ENCODE measurements around the gene CCSER1.
"Not testable (repeated sequence)": the region's sequence is repeated elsewhere in the genome, so short reads cannot be mapped to it uniquely, and the experiment has no call there.

The CCSER1 gene

DNA sequence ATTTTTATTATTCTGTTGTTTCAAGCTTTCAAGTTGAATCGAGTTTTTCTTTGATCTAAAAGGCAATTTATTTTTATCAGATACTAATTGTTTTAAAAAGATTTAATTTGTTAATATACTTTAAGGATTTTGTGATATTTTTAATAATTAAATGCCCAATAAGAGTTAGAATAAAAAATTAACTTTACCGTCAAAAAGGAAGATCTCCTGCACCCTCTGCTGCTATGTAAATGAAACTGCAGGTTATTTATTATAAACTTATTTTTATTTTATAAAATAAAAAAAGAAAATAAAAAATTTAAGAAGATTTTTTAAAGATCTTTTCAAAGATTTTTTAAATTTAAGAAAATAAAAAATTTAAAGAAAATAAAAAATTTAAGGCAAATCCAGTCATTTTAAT, 166.1 kb downstream of the CCSER1 start:
- Histone ChIP-seq H3K4me1 (ENCODE audit: insufficient read depth, low read length, poor library complexity, severe bottlenecking) (no peaks in the 10 kb centered on the region), H3K9me3 (ENCODE audit: insufficient read depth, low read depth, low read length) (no peaks in the 10 kb centered on the region), H3K79me2 (ENCODE audit: insufficient read depth, low read length) (no peaks in the 10 kb centered on the region), H3K36me3 (ENCODE audit: insufficient read depth, low read length) (no peaks in the 10 kb centered on the region), H3K27me3 (ENCODE audit: insufficient read depth, low read length, poor library complexity, severe bottlenecking) (no peaks in the 10 kb centered on the region), H3F3A (ENCODE audit: low read depth) (no peaks in the 10 kb centered on the region), H2AFZ (ENCODE audit: low read length) (no peak overlapping the region), H3K9ac (ENCODE audit: low read depth, low read length, poor library complexity, severe bottlenecking) (no peak overlapping the region), H4K20me1 (ENCODE audit: insufficient read depth, low read length, poor library complexity, severe bottlenecking) (no peaks in the 10 kb centered on the region), H3K9me2 (replicated peaks; ENCODE audit: low read depth, low read length) (no peaks in the 10 kb centered on the region), H3K4me3 (ENCODE audit: low read length, poor library complexity, severe bottlenecking) (no peak overlapping the region), H3K4me2 (ENCODE audit: low read depth, low read length, poor library complexity, severe bottlenecking) (no peak overlapping the region)
- no peak for TF ChIP-seq EZH2phosphoT487 (IDR thresholded peaks at IDR 0.05; ENCODE audit: borderline replicate concordance)
- TF ChIP-seq, protein P1, sequence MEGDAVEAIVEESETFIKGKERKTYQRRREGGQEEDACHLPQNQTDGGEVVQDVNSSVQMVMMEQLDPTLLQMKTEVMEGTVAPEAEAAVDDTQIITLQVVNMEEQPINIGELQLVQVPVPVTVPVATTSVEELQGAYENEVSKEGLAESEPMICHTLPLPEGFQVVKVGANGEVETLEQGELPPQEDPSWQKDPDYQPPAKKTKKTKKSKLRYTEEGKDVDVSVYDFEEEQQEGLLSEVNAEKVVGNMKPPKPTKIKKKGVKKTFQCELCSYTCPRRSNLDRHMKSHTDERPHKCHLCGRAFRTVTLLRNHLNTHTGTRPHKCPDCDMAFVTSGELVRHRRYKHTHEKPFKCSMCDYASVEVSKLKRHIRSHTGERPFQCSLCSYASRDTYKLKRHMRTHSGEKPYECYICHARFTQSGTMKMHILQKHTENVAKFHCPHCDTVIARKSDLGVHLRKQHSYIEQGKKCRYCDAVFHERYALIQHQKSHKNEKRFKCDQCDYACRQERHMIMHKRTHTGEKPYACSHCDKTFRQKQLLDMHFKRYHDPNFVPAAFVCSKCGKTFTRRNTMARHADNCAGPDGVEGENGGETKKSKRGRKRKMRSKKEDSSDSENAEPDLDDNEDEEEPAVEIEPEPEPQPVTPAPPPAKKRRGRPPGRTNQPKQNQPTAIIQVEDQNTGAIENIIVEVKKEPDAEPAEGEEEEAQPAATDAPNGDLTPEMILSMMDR (conservative IDR thresholded peaks at IDR 0.05; ENCODE audit: low read length) = peak; percentile 45

- Histone ChIP-seq H3K4me1 (ENCODE audit: insufficient read depth, low read length, poor library complexity, severe bottlenecking) (no peaks in the 10 kb centered on the region), H3F3A (ENCODE audit: low read depth) (no peaks in the 10 kb centered on the region), H3K9me3 (ENCODE audit: insufficient read depth, low read depth, low read length) (no peaks in the 10 kb centered on the region), H4K20me1 (ENCODE audit: insufficient read depth, low read length, poor library complexity, severe bottlenecking) (no peaks in the 10 kb centered on the region), H3K9me2 (replicated peaks; ENCODE audit: low read depth, low read length) (no peaks in the 10 kb centered on the region), H3K4me3 (ENCODE audit: low read length, poor library complexity, severe bottlenecking) (no peak overlapping the region), H3K27me3 (ENCODE audit: insufficient read depth, low read length, poor library complexity, severe bottlenecking) (no peaks in the 10 kb centered on the region), H3K9ac (ENCODE audit: low read depth, low read length, poor library complexity, severe bottlenecking) (no peak overlapping the region), H2AFZ (ENCODE audit: low read length) (no peak overlapping the region), H3K4me2 (ENCODE audit: low read depth, low read length, poor library complexity, severe bottlenecking) (no peak overlapping the region), H3K36me3 (ENCODE audit: insufficient read depth, low read length) (no peaks in the 10 kb centered on the region), H3K79me2 (ENCODE audit: insufficient read depth, low read length) (no peaks in the 10 kb centered on the region)
- TF ChIP-seq, protein P1 (conservative IDR thresholded peaks at IDR 0.05; ENCODE audit: low read length) = no peak
- no peak for TF ChIP-seq EZH2phosphoT487 (IDR thresholded peaks at IDR 0.05; ENCODE audit: borderline replicate concordance)
Observed at GRCh38 chr4:90299373-90299772, 172.2 kb downstream of the CCSER1 start.

DNA sequence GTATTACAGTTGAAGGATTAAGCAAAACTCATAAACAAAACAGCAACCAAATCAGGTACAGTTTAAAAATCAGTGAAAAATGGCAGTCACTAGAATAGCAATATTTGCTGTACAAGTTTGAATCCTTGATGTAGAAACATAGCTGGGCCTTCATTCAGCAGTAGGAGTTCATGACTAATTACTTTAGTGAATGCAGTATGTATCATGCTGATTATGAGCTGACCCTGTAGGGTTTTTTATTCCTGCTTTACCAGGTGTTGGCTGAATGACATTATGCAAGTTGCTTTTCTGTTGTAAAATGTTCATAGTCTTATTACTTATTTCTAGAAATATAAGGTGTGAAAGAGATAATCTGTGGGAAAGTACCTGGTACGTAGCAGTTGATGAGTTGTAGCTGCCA, 179.6 kb downstream of the CCSER1 start:
- Histone ChIP-seq H2AFZ (ENCODE audit: low read length) (no peak overlapping the region), H3K9me2 (replicated peaks; ENCODE audit: low read depth, low read length) (no peaks in the 10 kb centered on the region), H3F3A (ENCODE audit: low read depth) (no peaks in the 10 kb centered on the region), H3K4me3 (ENCODE audit: low read length, poor library complexity, severe bottlenecking) (no peak overlapping the region), H4K20me1 (ENCODE audit: insufficient read depth, low read length, poor library complexity, severe bottlenecking) (no peaks in the 10 kb centered on the region), H3K79me2 (ENCODE audit: insufficient read depth, low read length) (no peaks in the 10 kb centered on the region), H3K4me1 (ENCODE audit: insufficient read depth, low read length, poor library complexity, severe bottlenecking) (no peaks in the 10 kb centered on the region), H3K9me3 (ENCODE audit: insufficient read depth, low read depth, low read length) (no peaks in the 10 kb centered on the region), H3K9ac (ENCODE audit: low read depth, low read length, poor library complexity, severe bottlenecking) (no peak overlapping the region), H3K27me3 (ENCODE audit: insufficient read depth, low read length, poor library complexity, severe bottlenecking) (no peaks in the 10 kb centered on the region), H3K36me3 (ENCODE audit: insufficient read depth, low read length) (no peaks in the 10 kb centered on the region), H3K4me2 (ENCODE audit: low read depth, low read length, poor library complexity, severe bottlenecking) (no peak overlapping the region)
- no peak for TF ChIP-seq EZH2phosphoT487 (IDR thresholded peaks at IDR 0.05; ENCODE audit: borderline replicate concordance)
- TF ChIP-seq, protein P1 (conservative IDR thresholded peaks at IDR 0.05; ENCODE audit: low read length) = no peak

- H4K20me1 ChIP-seq (ENCODE audit: insufficient read depth, low read length, poor library complexity, severe bottlenecking); H3K4me2 ChIP-seq (ENCODE audit: low read depth, low read length, poor library complexity, severe bottlenecking); H3F3A ChIP-seq (ENCODE audit: low read depth); H3K9ac ChIP-seq (ENCODE audit: low read depth, low read length, poor library complexity, severe bottlenecking); H3K9me3 ChIP-seq (ENCODE audit: insufficient read depth, low read depth, low read length); H3K4me3 ChIP-seq (ENCODE audit: low read length, poor library complexity, severe bottlenecking); H3K9me2 ChIP-seq (replicated peaks; ENCODE audit: low read depth, low read length); H3K79me2 ChIP-seq (ENCODE audit: insufficient read depth, low read length); H3K27me3 ChIP-seq (ENCODE audit: insufficient read depth, low read length, poor library complexity, severe bottlenecking); H3K36me3 ChIP-seq (ENCODE audit: insufficient read depth, low read length); H2AFZ ChIP-seq (ENCODE audit: low read length); H3K4me1 ChIP-seq (ENCODE audit: insufficient read depth, low read length, poor library complexity, severe bottlenecking): not testable (repeated sequence)
Observed at GRCh38 chr4:90317140-90317539, 189.9 kb downstream of the CCSER1 start.

Measured in Loucy (cell line).